Sigmoid colon (tissue), 7 donors: ENCODE results near the gene TUBGCP2. TPM values are rescaled to one million over a fixed set of nuclear protein-coding genes. Genes with fewer than 3 reads are reported as not detected.

Experiments used
- DNase-seq: peaks from one replicate; pipeline ENCODE4 v3.0.0-alpha.2; 2019
- H3K27ac ChIP-seq, 4 donors: fragments of 200-600 bp; sonication (generic); one replicate each; pipeline ENCODE4 v1.5.1; 2016 to 2019; ENCODE audit warnings: mild to moderate bottlenecking in 1 of 4
- H3K27me3 ChIP-seq, 3 donors: fragments of 200-600 bp; sonication (generic); one replicate each; pipeline ENCODE4 v1.5.1; 2019; ENCODE audit warnings: mild to moderate bottlenecking in 1 of 3
- H3K36me3 ChIP-seq, 4 donors: fragments of 200-600 bp; sonication (generic); one replicate each; pipeline ENCODE4 v1.5.1; 2016 to 2019
- H3K4me1 ChIP-seq, 4 donors: fragments of 200-600 bp; sonication (generic); one replicate each; pipeline ENCODE4 v1.5.1; 2017 to 2019
- H3K4me3 ChIP-seq, 4 donors: fragments of 200-600 bp; sonication (generic); one replicate each; pipeline ENCODE4 v1.5.1; 2017 to 2019; ENCODE audit warnings: mild to moderate bottlenecking in 2 of 4, moderate library complexity in 1 of 4
- H3K9me3 ChIP-seq, 4 donors: fragments of 200-600 bp in 3 of 4; sonication (generic) in 3 of 4; one replicate each; pipeline versions ENCODE4 v1.5.1 to v1.6.1; 2013 to 2019
- EP300 ChIP-seq, 4 donors: sonication (generic); formaldehyde crosslinking; IDR thresholded peaks; one replicate each; pipeline ENCODE4 v1.6.1; 2017; ENCODE audit warnings: antibody characterized with exemption in 4 of 4
- POLR2A ChIP-seq, 2 donors: fragments of 450-650 bp; IDR thresholded peaks; one replicate each; pipeline ENCODE4 v1.6.1; 2016; ENCODE audit warnings: antibody characterized with exemption in 2 of 2, mild to moderate bottlenecking in 2 of 2, moderate library complexity in 2 of 2
- POLR2AphosphoS5 ChIP-seq, 4 donors: sonication (generic); formaldehyde crosslinking; IDR thresholded peaks; one replicate each; pipeline ENCODE4 v1.6.1; 2017; ENCODE audit warnings: antibody characterized with exemption in 4 of 4
- WGBS, 2 donors: extraction: QIAGEN DNeasy Blood & Tissue Kit; methylation state at CpG; one replicate each; pipeline ENCODE4 v1.1.7; 2013; 5-methylcytosine and 5-hydroxymethylcytosine counted together
- intact Hi-C: fragments of 100-400 bp; cut with DNase I; formaldehyde crosslinking; loops from one replicate; pipeline ENCODE4 v1.15.1; 2023
- polyA plus RNA-seq, 3 donors: library from polyadenylated mRNA; stranded (reverse); fragments of 200-250 nt; gene quantifications; one replicate each; pipeline ENCODE4 v1.2.3, GENCODE V29; 2013
- total RNA-seq, 4 donors: library from RNA; depleted of rRNA; stranded (reverse); fragments of >200 nt; gene quantifications; one replicate each; pipeline ENCODE4 v1.1.0, GENCODE V29; 2016
- TF ChIP-seq, protein P1 (sequence below), 4 experiments: fragments of 450-650 bp in 3 of 4; fragments of 200-600 bp in 1 of 4; IDR thresholded peaks; one replicate each; pipeline ENCODE4 v1.5.1; 2016 to 2019; ENCODE audit warnings: antibody characterized with exemption in 4 of 4, mild to moderate bottlenecking in 3 of 4, moderate library complexity in 2 of 4
- donor health status: healthy with polysubstance abuse.
- donor health status: Bipolar disorder and iron deficiency.
- donor health status: healthy.

The TUBGCP2 gene
- total and polyA plus RNA-seq, 7 donors, result 13.8 to 51.1 (median 27.2) TPM

DNA sequence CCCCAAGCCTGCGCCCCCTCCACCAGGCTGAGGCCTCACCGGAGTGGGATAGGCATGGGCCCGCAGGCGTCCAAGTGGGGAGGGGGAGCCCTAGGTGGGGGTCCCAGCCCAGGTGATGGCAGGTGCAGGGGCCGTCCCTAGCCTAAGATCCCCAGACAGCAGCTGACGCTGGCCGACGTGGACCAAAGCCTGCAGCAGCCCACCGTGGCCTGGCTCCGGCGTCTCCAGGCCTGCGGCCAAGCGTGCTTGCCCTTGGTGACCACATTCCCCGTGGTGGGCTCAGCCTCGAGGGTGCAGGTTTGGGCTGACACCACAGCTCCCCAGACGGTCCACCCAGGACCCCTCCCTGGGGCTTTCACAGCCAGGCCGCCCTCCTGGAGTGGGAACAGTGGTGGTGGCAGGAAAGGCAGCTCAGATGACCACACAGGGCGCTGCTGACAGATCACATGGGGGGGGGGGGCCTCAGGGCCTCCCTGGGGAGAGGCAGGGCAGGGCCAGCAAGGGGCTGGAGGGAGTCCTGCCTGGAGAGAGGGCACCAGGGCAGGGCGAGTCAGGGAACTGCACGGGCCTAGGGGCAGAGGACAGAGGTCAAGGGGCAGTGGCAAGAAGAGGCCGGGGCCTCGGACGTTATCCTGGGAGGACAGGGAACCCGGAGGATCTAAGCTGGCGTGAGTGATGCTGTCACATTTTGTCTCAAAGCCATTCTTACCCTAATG lies 31.2 kb downstream of the TUBGCP2 start:
- Histone ChIP-seq H3K4me3 (no peak overlapping the region), H3K27ac (no peak overlapping the region), H3K4me1 (peaks cover 0 to 15% (median 10%) of the 10 kb centered on the region in 4 donors), H3K36me3 (peaks cover under 1 to 38% (median 21%) of the 10 kb centered on the region in 4 donors), H3K27me3 (peaks cover 17 to 29% (median 17%) of the 10 kb centered on the region in 3 donors), H3K9me3 (no peaks in the 10 kb centered on the region)
- intact Hi-C loops, result no loop called here
- TF ChIP-seq EP300 (IDR thresholded peaks at IDR 0.05) (no peak), POLR2A (IDR thresholded peaks at IDR 0.05) (no peak), POLR2AphosphoS5 (IDR thresholded peaks at IDR 0.05) (no peak)
- TF ChIP-seq, protein P1, sequence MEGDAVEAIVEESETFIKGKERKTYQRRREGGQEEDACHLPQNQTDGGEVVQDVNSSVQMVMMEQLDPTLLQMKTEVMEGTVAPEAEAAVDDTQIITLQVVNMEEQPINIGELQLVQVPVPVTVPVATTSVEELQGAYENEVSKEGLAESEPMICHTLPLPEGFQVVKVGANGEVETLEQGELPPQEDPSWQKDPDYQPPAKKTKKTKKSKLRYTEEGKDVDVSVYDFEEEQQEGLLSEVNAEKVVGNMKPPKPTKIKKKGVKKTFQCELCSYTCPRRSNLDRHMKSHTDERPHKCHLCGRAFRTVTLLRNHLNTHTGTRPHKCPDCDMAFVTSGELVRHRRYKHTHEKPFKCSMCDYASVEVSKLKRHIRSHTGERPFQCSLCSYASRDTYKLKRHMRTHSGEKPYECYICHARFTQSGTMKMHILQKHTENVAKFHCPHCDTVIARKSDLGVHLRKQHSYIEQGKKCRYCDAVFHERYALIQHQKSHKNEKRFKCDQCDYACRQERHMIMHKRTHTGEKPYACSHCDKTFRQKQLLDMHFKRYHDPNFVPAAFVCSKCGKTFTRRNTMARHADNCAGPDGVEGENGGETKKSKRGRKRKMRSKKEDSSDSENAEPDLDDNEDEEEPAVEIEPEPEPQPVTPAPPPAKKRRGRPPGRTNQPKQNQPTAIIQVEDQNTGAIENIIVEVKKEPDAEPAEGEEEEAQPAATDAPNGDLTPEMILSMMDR (IDR thresholded peaks at IDR 0.05), result no peak
- WGBS, 2 donors, result 75 to 78% methylated on average over 25 of the region's 25 CpGs
- no peak for DNase-seq

DNA sequence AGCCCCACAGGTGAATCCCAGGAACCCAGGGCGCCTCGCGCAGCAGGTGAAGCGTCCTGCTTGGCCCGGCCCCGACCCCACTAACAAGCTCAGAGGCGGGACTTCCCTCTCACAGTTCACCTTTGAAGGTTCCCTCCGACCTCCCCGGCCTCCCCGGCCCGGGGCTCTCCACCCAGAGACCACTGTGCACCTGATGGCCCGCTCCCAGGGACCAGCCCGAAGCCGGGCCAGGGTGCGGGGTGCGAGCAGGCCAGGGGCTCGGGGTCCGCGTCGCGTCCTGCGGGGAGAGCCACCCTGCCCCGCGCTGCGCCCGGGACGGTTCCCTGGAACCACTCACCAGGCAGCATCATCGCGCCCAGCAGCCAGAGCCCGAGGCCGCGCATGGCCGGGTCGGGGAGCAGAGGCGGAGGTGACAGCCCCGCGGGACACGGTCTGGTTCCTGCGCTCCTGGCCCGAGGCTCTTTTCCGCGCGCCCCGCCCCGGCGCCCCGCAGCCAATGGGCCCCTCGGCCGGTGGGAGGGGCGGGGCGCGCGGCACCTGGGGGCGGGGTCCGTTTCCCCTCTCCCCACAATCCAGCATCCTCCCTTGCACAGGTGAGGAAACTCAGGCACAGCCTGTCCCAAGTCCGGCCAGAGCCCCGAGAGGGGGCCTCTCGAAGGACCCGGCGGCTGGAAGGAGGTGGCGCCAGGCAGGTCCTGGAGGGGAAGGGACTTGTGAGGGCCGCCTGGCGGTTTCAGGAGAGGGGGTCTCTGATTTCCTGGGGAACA lies 32.1 kb downstream of the TUBGCP2 start, which contains the start of gene ADAM8:
Gene ADAM8 (minus strand): TSS at position 434 of the 767 bp plus-strand sequence. CDS start 51 bp downstream, at position 383.
- WGBS, 2 donors, result 6 to 7% methylated on average over 63 of the region's 63 CpGs
- Histone ChIP-seq H3K36me3 (peaks cover 0 to 30% (median 15%) of the 10 kb centered on the region in 4 donors), H3K27ac (no peak within 1 kb of the TSS)

DNA sequence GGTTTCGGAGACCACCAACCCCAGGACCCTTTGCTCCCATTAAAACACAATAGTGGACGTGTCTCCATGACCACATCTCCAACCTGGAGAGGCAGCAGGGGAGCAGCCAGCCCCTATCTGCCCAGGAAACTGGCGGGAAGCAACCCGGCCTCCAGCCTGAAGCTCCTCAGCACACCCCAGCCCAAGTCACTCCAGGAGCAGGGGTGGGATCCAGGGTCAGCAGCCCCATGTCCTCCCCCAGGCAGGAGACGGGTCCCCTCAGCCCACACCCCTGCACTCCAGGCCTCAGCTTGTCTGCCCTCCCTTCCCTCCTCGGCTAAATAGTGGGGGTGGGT lies 32.6 kb downstream of the TUBGCP2 start:
- Histone ChIP-seq H3K36me3 (peaks cover 0 to 25% (median 10%) of the 10 kb centered on the region in 4 donors), H3K4me3 (peak overlapping the region in 3 of 4 donors; percentile 5 to 29 (median 5))
- intact Hi-C loops, result no loop called here

More for the DNA sequence above, 32.1 kb downstream of the TUBGCP2 start, which contains the start of gene ADAM8:
- peaks cover 17 to 29% (median 17%) of the 10 kb centered on the region in 3 donors for H3K27me3 ChIP-seq
- peaks cover 0 to 15% (median 10%) of the 10 kb centered on the region in 4 donors for H3K4me1 ChIP-seq
- TF ChIP-seq POLR2A (IDR thresholded peaks at IDR 0.05) (no peak), EP300 (IDR thresholded peaks at IDR 0.05) (no peak), POLR2AphosphoS5 (IDR thresholded peaks at IDR 0.05) (no peak)
- TF ChIP-seq, protein P1 (IDR thresholded peaks at IDR 0.05), result no peak
- peak within 1 kb of the TSS in 3 of 4 donors; percentile 5 to 29 (median 5) for H3K4me3 ChIP-seq
- no peaks in the 10 kb centered on the region for H3K9me3 ChIP-seq
- intact Hi-C loops, result no loop called here
- DNase-seq, result no peak

DNA sequence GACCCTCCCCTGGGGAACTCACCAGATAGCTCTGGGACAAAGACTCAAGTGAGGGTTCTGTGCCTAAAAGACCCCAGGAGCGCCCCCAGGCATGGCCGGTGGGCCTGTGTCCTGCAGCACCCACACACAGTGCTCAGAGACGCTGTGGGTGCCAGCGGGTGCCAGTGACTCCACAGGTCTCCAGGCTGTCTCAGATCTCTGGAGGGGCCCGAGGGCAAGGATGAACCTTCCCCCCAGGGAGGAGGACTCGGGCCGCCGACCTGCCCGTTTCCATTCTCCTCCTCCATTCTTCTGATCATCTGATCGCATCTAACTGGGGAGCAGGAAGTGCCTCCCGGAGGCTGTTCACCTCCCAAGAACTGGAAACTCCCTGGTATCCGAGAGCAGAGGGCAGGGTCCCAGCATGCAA lies 33.0 kb downstream of the TUBGCP2 start:
- Histone ChIP-seq H3K27ac (no peak overlapping the region), H3K27me3 (peaks cover 17 to 29% (median 17%) of the 10 kb centered on the region in 3 donors), H3K4me3 (peak overlapping the region in 1 of 4 donors; percentile 29), H3K36me3 (peaks cover 0 to 21% (median 9%) of the 10 kb centered on the region in 4 donors), H3K4me1 (peaks cover 0 to 15% (median 10%) of the 10 kb centered on the region in 4 donors), H3K9me3 (no peaks in the 10 kb centered on the region)
- TF ChIP-seq POLR2AphosphoS5 (IDR thresholded peaks at IDR 0.05), result no peak
- TF ChIP-seq EP300 (IDR thresholded peaks at IDR 0.05), result no peak
- no peak for TF ChIP-seq POLR2A (IDR thresholded peaks at IDR 0.05)
- TF ChIP-seq, protein P1 (IDR thresholded peaks at IDR 0.05), result no peak
- no peak for DNase-seq
- intact Hi-C loops, result no loop called here
- 20 to 22% methylated on average over 12 of the region's 12 CpGs for WGBS, 2 donors

More for the DNA sequence above, 32.6 kb downstream of the TUBGCP2 start:
- 11 to 17% methylated on average over 6 of the region's 6 CpGs for WGBS, 2 donors
- Histone ChIP-seq H3K4me1 (peaks cover 0 to 15% (median 10%) of the 10 kb centered on the region in 4 donors), H3K27me3 (peaks cover 17 to 29% (median 17%) of the 10 kb centered on the region in 3 donors), H3K9me3 (no peaks in the 10 kb centered on the region), H3K27ac (no peak overlapping the region)
- no peak for TF ChIP-seq POLR2AphosphoS5 (IDR thresholded peaks at IDR 0.05)
- TF ChIP-seq EP300 (IDR thresholded peaks at IDR 0.05), result no peak
- no peak for TF ChIP-seq POLR2A (IDR thresholded peaks at IDR 0.05)
- TF ChIP-seq, protein P1 (IDR thresholded peaks at IDR 0.05), result no peak
- DNase-seq, result no peak
